HEK293T (cell line): ENCODE results near the gene HMGB3.

Experiments used
- FOXA1 ChIP-seq: fragments of 450-650 bp; IDR thresholded peaks from 2 replicates; pipeline ENCODE4 v1.6.1; 2016; ENCODE audit warnings: mild to moderate bottlenecking
- L3MBTL2 ChIP-seq: fragments of 450-650 bp; conservative IDR thresholded peaks from 2 replicates; pipeline ENCODE4 v1.6.1; 2016; ENCODE audit warnings: mild to moderate bottlenecking
- TF ChIP-seq, protein P1 (sequence below): fragments of 450-650 bp; IDR thresholded peaks from 2 replicates; pipeline ENCODE4 v1.6.1; 2016

DNA sequence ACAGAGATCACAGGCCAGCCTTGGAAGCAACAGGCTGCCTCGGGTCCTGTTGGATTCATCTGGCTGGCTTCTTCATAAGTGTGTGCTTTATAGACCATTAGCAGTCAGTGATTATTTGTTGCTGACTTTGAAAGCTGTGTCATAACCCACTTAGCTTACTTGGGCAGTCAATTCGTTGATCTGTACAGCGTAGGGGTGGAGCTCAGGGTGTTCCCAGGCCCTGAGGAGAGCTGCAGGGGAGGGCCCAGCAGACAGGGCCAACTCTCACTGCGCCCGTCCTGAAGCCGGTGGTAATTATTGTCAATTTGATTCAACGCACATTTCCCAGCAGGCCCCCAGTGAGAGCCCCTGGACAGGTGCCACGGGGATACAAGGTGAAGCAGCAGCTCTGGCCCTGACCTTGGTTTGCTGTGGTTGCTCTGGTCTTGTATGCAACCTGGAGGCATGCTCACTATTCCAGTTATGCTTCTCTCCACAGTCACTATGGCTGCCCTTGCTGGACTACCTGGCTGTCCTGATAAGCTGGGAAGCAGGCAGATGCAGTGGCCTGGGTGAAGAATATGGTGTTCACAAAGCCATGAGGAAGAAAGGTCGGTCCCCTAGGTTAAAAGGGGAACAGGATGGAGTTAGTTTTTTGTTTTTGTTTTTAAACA is 40.1 kb upstream of the HMGB3 start:
- no peak for TF ChIP-seq FOXA1
- TF ChIP-seq, protein P1, sequence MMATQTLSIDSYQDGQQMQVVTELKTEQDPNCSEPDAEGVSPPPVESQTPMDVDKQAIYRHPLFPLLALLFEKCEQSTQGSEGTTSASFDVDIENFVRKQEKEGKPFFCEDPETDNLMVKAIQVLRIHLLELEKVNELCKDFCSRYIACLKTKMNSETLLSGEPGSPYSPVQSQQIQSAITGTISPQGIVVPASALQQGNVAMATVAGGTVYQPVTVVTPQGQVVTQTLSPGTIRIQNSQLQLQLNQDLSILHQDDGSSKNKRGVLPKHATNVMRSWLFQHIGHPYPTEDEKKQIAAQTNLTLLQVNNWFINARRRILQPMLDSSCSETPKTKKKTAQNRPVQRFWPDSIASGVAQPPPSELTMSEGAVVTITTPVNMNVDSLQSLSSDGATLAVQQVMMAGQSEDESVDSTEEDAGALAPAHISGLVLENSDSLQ = no peak
- no peak for TF ChIP-seq L3MBTL2
